Tibial nerve (tissue), 4 donors: Measurements from ENCODE around the gene CNNM4.

Experiments used
- CTCF ChIP-seq, 5 experiments: fragments of 200-600 bp in 3 of 5; fragments of 450-650 bp in 2 of 5; sonication (generic) in 3 of 5; IDR thresholded peaks; one replicate each; pipeline ENCODE4 v1.5.1; 2016 to 2019; ENCODE audit warnings: antibody characterized with exemption in 5 of 5, mild to moderate bottlenecking in 3 of 5, moderate library complexity in 2 of 5
- EP300 ChIP-seq, 2 donors: sonication (generic); formaldehyde crosslinking; IDR thresholded peaks; one replicate each; pipeline ENCODE4 v1.6.1; 2017; ENCODE audit warnings: antibody characterized with exemption in 2 of 2, mild to moderate bottlenecking in 1 of 2
- POLR2A ChIP-seq, 2 donors: fragments of 450-650 bp; IDR thresholded peaks; one replicate each; pipeline ENCODE4 v1.6.1; 2017; ENCODE audit warnings: antibody characterized with exemption in 2 of 2, mild to moderate bottlenecking in 2 of 2, moderate library complexity in 2 of 2

- no peak for TF ChIP-seq CTCF (IDR thresholded peaks at IDR 0.05)
- no peak for TF ChIP-seq EP300 (IDR thresholded peaks at IDR 0.05)
- no peak for TF ChIP-seq POLR2A (IDR thresholded peaks at IDR 0.05)
These were observed 71.7 kb downstream of the CNNM4 start for GRCh38 chr2:96832408-96832753.
